OCI-LY7 (cell line): ENCODE data around the gene KDM8. TPM values are rescaled to one million over a fixed set of nuclear protein-coding genes. Genes with fewer than 3 reads are reported as not detected.

Experiments used
- BruUV-seq: library from RNA; stranded (reverse); fragments of 400-500 nt; replicated peaks from 2 replicates; lab custom pipeline; 2021; lab: Mats Ljungman, UMichigan
- CTCF ChIA-PET: fragments of 300-600 bp; sonication (Branson Sonifier 250); formaldehyde crosslinking; loops from one replicate; lab custom pipeline; 2022; ENCODE audit warnings: antibody characterized with exemption; ENCODE audit not compliant: unreplicated experiment; lab: Charles Lee
- POLR2A ChIA-PET: fragments of 300-600 bp; sonication (Branson Sonifier 250); formaldehyde crosslinking; loops from one replicate; lab custom pipeline; 2022; ENCODE audit warnings: antibody characterized with exemption; lab: Charles Lee
- DNase-seq: peaks from one replicate; pipeline ENCODE4 v3.0.0-alpha.2; 2015; ENCODE audit warnings: low spot score
- H2AFZ ChIP-seq: fragments of 200-600 bp; sonication (generic), shearing (Covaris generic); 2 replicates; pipeline ENCODE4 v1.6.1; 2014; ENCODE audit warnings: mild to moderate bottlenecking, antibody characterized with exemption, low read length, moderate library complexity
- H3K27ac ChIP-seq: fragments of 200-600 bp; sonication (generic); 2 replicates; pipeline ENCODE4 v1.5.1; 2014; ENCODE audit warnings: mixed run types, low read depth, mild to moderate bottlenecking, moderate library complexity, low read length, inconsistent platforms; ENCODE audit not compliant: poor library complexity, severe bottlenecking
- H3K36me3 ChIP-seq: fragments of 200-600 bp; sonication (generic); 2 replicates; pipeline ENCODE4 v1.6.1; 2014; ENCODE audit warnings: mild to moderate bottlenecking, antibody characterized with exemption, low read length, moderate library complexity, mixed read lengths; ENCODE audit not compliant: insufficient read depth
- H3K4me1 ChIP-seq: fragments of 200-600 bp; sonication (generic); 2 replicates; pipeline ENCODE4 v1.5.1; 2014; ENCODE audit warnings: mild to moderate bottlenecking, low read length; ENCODE audit not compliant: insufficient read depth, poor library complexity, severe bottlenecking
- H3K4me2 ChIP-seq: fragments of 200-600 bp; sonication (generic); 2 replicates; pipeline ENCODE4 v1.6.1; 2014; ENCODE audit warnings: mild to moderate bottlenecking, low read length
- H3K4me3 ChIP-seq: fragments of 200-600 bp; sonication (generic); 2 replicates; pipeline ENCODE4 v1.5.1; 2014; ENCODE audit warnings: mild to moderate bottlenecking, low read depth, low read length; ENCODE audit not compliant: poor library complexity, severe bottlenecking
- H3K79me2 ChIP-seq: fragments of 200-600 bp; sonication (generic); 2 replicates; pipeline ENCODE4 v1.6.1; 2016; ENCODE audit warnings: low read depth, mild to moderate bottlenecking, low read length, moderate library complexity, mixed read lengths; ENCODE audit not compliant: insufficient read depth
- H3K9me2 ChIP-seq: fragments of 200-600 bp; sonication (generic); 2 replicates; pipeline ENCODE4 v1.6.1; 2016; ENCODE audit warnings: mild to moderate bottlenecking, low read length, mixed read lengths; ENCODE audit not compliant: insufficient read depth
- H3K9me3 ChIP-seq: fragments of 200-600 bp; sonication (generic); 2 replicates; pipeline ENCODE4 v1.6.1; 2014; ENCODE audit warnings: mild to moderate bottlenecking, mixed run types, low read length, mixed read lengths
- H4K20me1 ChIP-seq: fragments of 200-600 bp; sonication (generic); 2 replicates; pipeline ENCODE4 v1.6.1; 2014; ENCODE audit warnings: mild to moderate bottlenecking, antibody characterized with exemption, low read length, moderate library complexity, mixed read lengths; ENCODE audit not compliant: insufficient read depth
- EZH2phosphoT487 ChIP-seq: fragments of 200-600 bp; sonication (generic); IDR thresholded peaks from 2 replicates; pipeline ENCODE4 v1.6.1; 2018; ENCODE audit warnings: low read depth, borderline replicate concordance, mild to moderate bottlenecking, mixed run types, antibody characterized with exemption, low read length, moderate library complexity, mixed read lengths
- intact Hi-C: fragments of 100-400 bp; cut with micrococcal nuclease; formaldehyde crosslinking; loops from one replicate; pipeline ENCODE4 v1.10.0; 2022; ENCODE audit not compliant: unreplicated experiment
- total RNA-seq, 2 experiments: library from RNA; depleted of rRNA in 1 of 2; stranded (reverse); fragments of >200 nt in 1 of 2; shearing (Covaris generic) in 1 of 2; gene quantifications; 2 replicates each; pipeline ENCODE4 v1.2.3, GENCODE V29; 2014 to 2022
- TF ChIP-seq, protein P1 (sequence below): fragments of 200-600 bp; sonication (generic); conservative IDR thresholded peaks from 2 replicates; pipeline ENCODE4 v1.5.1; 2014; ENCODE audit warnings: mild to moderate bottlenecking, antibody characterized with exemption, low read length, moderate library complexity, mixed read lengths

Gene KDM8
- total RNA-seq, 2 experiments from 2014 or later, result 14.2 to 14.5 TPM

DNA sequence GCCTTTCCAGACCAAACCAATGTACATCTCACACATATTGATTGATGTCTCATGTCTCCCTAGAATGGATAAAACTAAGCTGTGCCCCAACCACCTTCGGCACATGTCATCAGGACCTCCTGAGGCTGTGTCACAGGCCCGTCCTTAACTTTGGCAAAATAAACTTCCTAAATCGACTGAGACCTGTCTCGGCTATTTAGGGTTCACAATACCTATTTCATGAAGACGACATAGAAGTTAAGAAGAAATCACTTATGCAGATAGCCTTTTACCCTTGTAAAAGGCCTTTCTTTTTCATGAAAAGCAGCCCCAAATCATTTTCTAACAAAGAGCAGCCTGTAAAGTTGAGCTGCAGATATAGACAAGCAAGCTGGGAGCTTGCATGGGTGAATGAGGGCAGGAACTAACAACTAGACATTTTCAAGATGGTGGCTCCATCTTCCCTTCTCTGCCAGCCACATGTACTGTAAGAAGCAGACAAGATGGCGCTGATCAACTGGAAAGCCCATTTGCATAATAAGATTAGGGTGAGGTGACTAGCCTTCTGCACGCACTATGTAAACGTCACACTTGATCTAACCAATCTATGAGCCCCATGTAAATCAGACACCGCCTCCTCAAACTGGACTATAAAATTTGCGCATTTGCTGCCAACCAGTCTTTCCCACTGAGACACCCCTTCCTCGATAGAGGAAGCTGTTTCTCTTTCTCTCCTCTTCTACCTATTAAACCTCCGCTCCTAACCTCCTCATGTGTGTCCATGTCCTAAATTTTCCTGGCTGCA is 4.7 kb upstream of the KDM8 start:
- Histone ChIP-seq H3K4me1 (peaks cover 34% of the 10 kb centered on the region), H3K9me2 (no peaks in the 10 kb centered on the region), H3K79me2 (no peaks in the 10 kb centered on the region), H4K20me1 (no peaks in the 10 kb centered on the region), H3K36me3 (no peaks in the 10 kb centered on the region), H3K9me3 (no peaks in the 10 kb centered on the region), H3K4me2 (peak overlapping the region; percentile 66), H3K4me3 (peak overlapping the region; percentile 37), H3K27ac (peak overlapping the region; percentile 85), H2AFZ (peak overlapping the region; percentile 62; the same call in 1 of the 2 replicates)
- TF ChIP-seq, protein P1, sequence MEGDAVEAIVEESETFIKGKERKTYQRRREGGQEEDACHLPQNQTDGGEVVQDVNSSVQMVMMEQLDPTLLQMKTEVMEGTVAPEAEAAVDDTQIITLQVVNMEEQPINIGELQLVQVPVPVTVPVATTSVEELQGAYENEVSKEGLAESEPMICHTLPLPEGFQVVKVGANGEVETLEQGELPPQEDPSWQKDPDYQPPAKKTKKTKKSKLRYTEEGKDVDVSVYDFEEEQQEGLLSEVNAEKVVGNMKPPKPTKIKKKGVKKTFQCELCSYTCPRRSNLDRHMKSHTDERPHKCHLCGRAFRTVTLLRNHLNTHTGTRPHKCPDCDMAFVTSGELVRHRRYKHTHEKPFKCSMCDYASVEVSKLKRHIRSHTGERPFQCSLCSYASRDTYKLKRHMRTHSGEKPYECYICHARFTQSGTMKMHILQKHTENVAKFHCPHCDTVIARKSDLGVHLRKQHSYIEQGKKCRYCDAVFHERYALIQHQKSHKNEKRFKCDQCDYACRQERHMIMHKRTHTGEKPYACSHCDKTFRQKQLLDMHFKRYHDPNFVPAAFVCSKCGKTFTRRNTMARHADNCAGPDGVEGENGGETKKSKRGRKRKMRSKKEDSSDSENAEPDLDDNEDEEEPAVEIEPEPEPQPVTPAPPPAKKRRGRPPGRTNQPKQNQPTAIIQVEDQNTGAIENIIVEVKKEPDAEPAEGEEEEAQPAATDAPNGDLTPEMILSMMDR, result no peak
- no peak for TF ChIP-seq EZH2phosphoT487
- CTCF ChIA-PET, result interaction anchor here (2.0 kb wide), 1 partner anchor 19 kb away, joined by 6 read pairs; no protein-coding TSS in a partner anchor
- BruUV-seq, result no TSS peak
- no peak for DNase-seq
- POLR2A ChIA-PET, result interaction anchor here (0.6 to 1.5 kb wide), 4 partner anchors 10 to 200 kb away, joined by 3 to 4 read pairs (median 4); no protein-coding TSS in a partner anchor
- intact Hi-C loops, result loop anchor here (1.0 kb wide), 1 partner anchor 19 kb away; no protein-coding TSS in a partner anchor

- no peak for TF ChIP-seq EZH2phosphoT487
- TF ChIP-seq, protein P1, result no peak
- H3K4me3 ChIP-seq, result peak overlapping the region; percentile 37
- intact Hi-C loops, result loop anchor here (1.0 kb wide), 1 partner anchor 20 kb away; no protein-coding TSS in a partner anchor
- peak; percentile 62 for DNase-seq
- H3K4me2 ChIP-seq, result peak overlapping the region; percentile 66
- H3K79me2 ChIP-seq, result peaks cover under 1% of the 10 kb centered on the region; the same call in 1 of the 2 replicates
- H3K9me2 ChIP-seq, result no peaks in the 10 kb centered on the region
- peak overlapping the region; percentile 85 for H3K27ac ChIP-seq
- H3K9me3 ChIP-seq, result no peaks in the 10 kb centered on the region
- H4K20me1 ChIP-seq, result no peaks in the 10 kb centered on the region
- ChIA-PET CTCF (interaction anchor here (0.5 to 2.0 kb wide), 2 partner anchors 20 to 35 kb away, joined by 3 to 6 read pairs; no protein-coding TSS in a partner anchor), POLR2A (interaction anchor here (0.6 to 1.5 kb wide), 5 partner anchors 18 to 201 kb away, joined by 3 to 4 read pairs (median 3); no protein-coding TSS in a partner anchor)
- H2AFZ ChIP-seq, result peak overlapping the region; percentile 62; the same call in 1 of the 2 replicates
- no TSS peak for BruUV-seq
- H3K36me3 ChIP-seq, result no peaks in the 10 kb centered on the region
- peaks cover 35% of the 10 kb centered on the region for H3K4me1 ChIP-seq
Measured at GRCh38 chr16:27199235-27199586, 4.1 kb upstream of the KDM8 start.
